OCI-LY7 (cell line): ENCODE results near the gene COL6A3. TPM values are rescaled to one million over a fixed set of nuclear protein-coding genes. Genes with fewer than 3 reads are reported as not detected.

Experiments
- BruUV-seq: library from RNA; stranded (reverse); fragments of 400-500 nt; replicated peaks from 2 replicates; lab custom pipeline; 2021; lab: Mats Ljungman, UMichigan
- CTCF ChIA-PET: fragments of 300-600 bp; sonication (Branson Sonifier 250); formaldehyde crosslinking; loops from one replicate; lab custom pipeline; 2022; ENCODE audit warnings: antibody characterized with exemption; ENCODE audit not compliant: unreplicated experiment; lab: Charles Lee
- POLR2A ChIA-PET: fragments of 300-600 bp; sonication (Branson Sonifier 250); formaldehyde crosslinking; loops from one replicate; lab custom pipeline; 2022; ENCODE audit warnings: antibody characterized with exemption; lab: Charles Lee
- DNase-seq: peaks from one replicate; pipeline ENCODE4 v3.0.0-alpha.2; 2015; ENCODE audit warnings: low spot score
- H2AFZ ChIP-seq: fragments of 200-600 bp; sonication (generic), shearing (Covaris generic); 2 replicates; pipeline ENCODE4 v1.6.1; 2014; ENCODE audit warnings: mild to moderate bottlenecking, antibody characterized with exemption, low read length, moderate library complexity
- H3K27ac ChIP-seq: fragments of 200-600 bp; sonication (generic); 2 replicates; pipeline ENCODE4 v1.5.1; 2014; ENCODE audit warnings: mixed run types, low read depth, mild to moderate bottlenecking, moderate library complexity, low read length, inconsistent platforms; ENCODE audit not compliant: poor library complexity, severe bottlenecking
- H3K36me3 ChIP-seq: fragments of 200-600 bp; sonication (generic); 2 replicates; pipeline ENCODE4 v1.6.1; 2014; ENCODE audit warnings: mild to moderate bottlenecking, antibody characterized with exemption, low read length, moderate library complexity, mixed read lengths; ENCODE audit not compliant: insufficient read depth
- H3K4me1 ChIP-seq: fragments of 200-600 bp; sonication (generic); 2 replicates; pipeline ENCODE4 v1.5.1; 2014; ENCODE audit warnings: mild to moderate bottlenecking, low read length; ENCODE audit not compliant: insufficient read depth, poor library complexity, severe bottlenecking
- H3K4me2 ChIP-seq: fragments of 200-600 bp; sonication (generic); 2 replicates; pipeline ENCODE4 v1.6.1; 2014; ENCODE audit warnings: mild to moderate bottlenecking, low read length
- H3K4me3 ChIP-seq: fragments of 200-600 bp; sonication (generic); 2 replicates; pipeline ENCODE4 v1.5.1; 2014; ENCODE audit warnings: mild to moderate bottlenecking, low read depth, low read length; ENCODE audit not compliant: poor library complexity, severe bottlenecking
- H3K79me2 ChIP-seq: fragments of 200-600 bp; sonication (generic); 2 replicates; pipeline ENCODE4 v1.6.1; 2016; ENCODE audit warnings: low read depth, mild to moderate bottlenecking, low read length, moderate library complexity, mixed read lengths; ENCODE audit not compliant: insufficient read depth
- H3K9me2 ChIP-seq: fragments of 200-600 bp; sonication (generic); 2 replicates; pipeline ENCODE4 v1.6.1; 2016; ENCODE audit warnings: mild to moderate bottlenecking, low read length, mixed read lengths; ENCODE audit not compliant: insufficient read depth
- H3K9me3 ChIP-seq: fragments of 200-600 bp; sonication (generic); 2 replicates; pipeline ENCODE4 v1.6.1; 2014; ENCODE audit warnings: mild to moderate bottlenecking, mixed run types, low read length, mixed read lengths
- H4K20me1 ChIP-seq: fragments of 200-600 bp; sonication (generic); 2 replicates; pipeline ENCODE4 v1.6.1; 2014; ENCODE audit warnings: mild to moderate bottlenecking, antibody characterized with exemption, low read length, moderate library complexity, mixed read lengths; ENCODE audit not compliant: insufficient read depth
- CTCF ChIP-seq: fragments of 200-600 bp; sonication (generic); conservative IDR thresholded peaks from 2 replicates; pipeline ENCODE4 v1.5.1; 2014; ENCODE audit warnings: mild to moderate bottlenecking, antibody characterized with exemption, low read length, moderate library complexity, mixed read lengths
- EZH2phosphoT487 ChIP-seq: fragments of 200-600 bp; sonication (generic); IDR thresholded peaks from 2 replicates; pipeline ENCODE4 v1.6.1; 2018; ENCODE audit warnings: low read depth, borderline replicate concordance, mild to moderate bottlenecking, mixed run types, antibody characterized with exemption, low read length, moderate library complexity, mixed read lengths
- intact Hi-C: fragments of 100-400 bp; cut with micrococcal nuclease; formaldehyde crosslinking; loops from one replicate; pipeline ENCODE4 v1.10.0; 2022; ENCODE audit not compliant: unreplicated experiment
- total RNA-seq, 2 experiments: library from RNA; depleted of rRNA in 1 of 2; stranded (reverse); fragments of >200 nt in 1 of 2; shearing (Covaris generic) in 1 of 2; gene quantifications; 2 replicates each; pipeline ENCODE4 v1.2.3, GENCODE V29; 2014 to 2022

The COL6A3 gene
- total RNA-seq, 2 experiments from 2014 or later: not detected

GRCh38 chr2:237403024-237403882 lies 10.7 kb downstream of the COL6A3 start:
- ChIA-PET CTCF (interaction anchor here (0.5 kb wide), 1 partner anchor 266 kb away, joined by 3 read pairs; no protein-coding TSS in a partner anchor), POLR2A (no interaction called here)
- H3K4me3 ChIP-seq: no peak overlapping the region
- H2AFZ ChIP-seq: no peak overlapping the region
- H3K36me3 ChIP-seq: no peaks in the 10 kb centered on the region
- no peak for DNase-seq
- TF ChIP-seq CTCF: no peak
- TF ChIP-seq EZH2phosphoT487: no peak
- H3K4me1 ChIP-seq: no peaks in the 10 kb centered on the region
- intact Hi-C loops: no loop called here
- H3K9me3 ChIP-seq: no peaks in the 10 kb centered on the region
- no TSS peak for BruUV-seq
- H4K20me1 ChIP-seq: no peaks in the 10 kb centered on the region
- H3K27ac ChIP-seq: no peak overlapping the region
- no peak overlapping the region for H3K4me2 ChIP-seq
- no peaks in the 10 kb centered on the region for H3K9me2 ChIP-seq
- no peaks in the 10 kb centered on the region for H3K79me2 ChIP-seq

- no peak for TF ChIP-seq CTCF
- TF ChIP-seq EZH2phosphoT487: no peak
- intact Hi-C loops: no loop called here
- H3K27ac ChIP-seq: no peak overlapping the region
- H3K4me3 ChIP-seq: no peak overlapping the region
- H3K9me3 ChIP-seq: no peaks in the 10 kb centered on the region
- no peaks in the 10 kb centered on the region for H3K36me3 ChIP-seq
- ChIA-PET CTCF (no interaction called here), POLR2A (no interaction called here)
- H4K20me1 ChIP-seq: no peaks in the 10 kb centered on the region
- H3K79me2 ChIP-seq: no peaks in the 10 kb centered on the region
- H2AFZ ChIP-seq: no peak overlapping the region
- no peaks in the 10 kb centered on the region for H3K9me2 ChIP-seq
- no peaks in the 10 kb centered on the region for H3K4me1 ChIP-seq
- no peak for DNase-seq
- H3K4me2 ChIP-seq: no peak overlapping the region
- no TSS peak for BruUV-seq
These were observed 13.8 kb downstream of the COL6A3 start for GRCh38 chr2:237400199-237400598.

- ChIA-PET CTCF (no interaction called here), POLR2A (no interaction called here)
- no peak for TF ChIP-seq EZH2phosphoT487
- TF ChIP-seq CTCF: no peak
- H3K4me3 ChIP-seq: no peak overlapping the region
- H2AFZ ChIP-seq: no peak overlapping the region
- intact Hi-C loops: no loop called here
- no peaks in the 10 kb centered on the region for H3K9me3 ChIP-seq
- no peaks in the 10 kb centered on the region for H3K4me1 ChIP-seq
- no peak overlapping the region for H3K4me2 ChIP-seq
- no peak for DNase-seq
- H3K27ac ChIP-seq: no peak overlapping the region
- no peaks in the 10 kb centered on the region for H3K9me2 ChIP-seq
- no peaks in the 10 kb centered on the region for H4K20me1 ChIP-seq
- no peaks in the 10 kb centered on the region for H3K79me2 ChIP-seq
- H3K36me3 ChIP-seq: no peaks in the 10 kb centered on the region
- no TSS peak for BruUV-seq
These were observed 16.9 kb downstream of the COL6A3 start for GRCh38 chr2:237397072-237397471.
